Measurements from ENCODE around the gene TALDO1.

- TF ChIP-seq GATA2 (IDR thresholded peaks at IDR 0.05; ENCODE audit: low read depth, low read length) (no peak), GATA3 (IDR thresholded peaks at IDR 0.05; ENCODE audit: low read depth, low read length) (no peak)
Measured at GRCh38 chr11:707817-708420, 39.3 kb upstream of the TALDO1 start.
